ENCODE results near the gene MOB2. TPM values are rescaled to one million over a fixed set of nuclear protein-coding genes. Genes with fewer than 3 reads are reported as not detected.

Gene MOB2
- total RNA-seq, 1 donor from 2014 or later: 48.7 TPM

DNA sequence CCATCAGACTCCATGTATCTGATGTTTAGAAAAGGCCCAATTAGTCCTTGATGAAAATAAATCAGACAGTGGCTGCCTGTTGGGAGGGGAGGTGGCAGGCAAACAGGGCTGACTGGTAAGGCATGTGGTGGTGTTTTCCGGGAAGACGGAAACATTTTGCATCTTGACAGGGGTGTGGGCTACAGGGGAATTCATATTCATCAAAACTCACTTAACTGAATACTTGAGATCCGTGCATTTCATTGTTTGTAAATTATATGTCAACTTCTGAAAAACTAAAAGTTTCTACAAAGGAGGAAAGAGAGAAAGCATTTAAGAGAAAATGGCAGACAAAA, 10.1 kb upstream of the MOB2 start:
- no peak for ATAC-seq
- DNase-seq (ENCODE audit: missing footprints): no peak
- intact Hi-C loops (cut with DNase I): no loop called here

DNA sequence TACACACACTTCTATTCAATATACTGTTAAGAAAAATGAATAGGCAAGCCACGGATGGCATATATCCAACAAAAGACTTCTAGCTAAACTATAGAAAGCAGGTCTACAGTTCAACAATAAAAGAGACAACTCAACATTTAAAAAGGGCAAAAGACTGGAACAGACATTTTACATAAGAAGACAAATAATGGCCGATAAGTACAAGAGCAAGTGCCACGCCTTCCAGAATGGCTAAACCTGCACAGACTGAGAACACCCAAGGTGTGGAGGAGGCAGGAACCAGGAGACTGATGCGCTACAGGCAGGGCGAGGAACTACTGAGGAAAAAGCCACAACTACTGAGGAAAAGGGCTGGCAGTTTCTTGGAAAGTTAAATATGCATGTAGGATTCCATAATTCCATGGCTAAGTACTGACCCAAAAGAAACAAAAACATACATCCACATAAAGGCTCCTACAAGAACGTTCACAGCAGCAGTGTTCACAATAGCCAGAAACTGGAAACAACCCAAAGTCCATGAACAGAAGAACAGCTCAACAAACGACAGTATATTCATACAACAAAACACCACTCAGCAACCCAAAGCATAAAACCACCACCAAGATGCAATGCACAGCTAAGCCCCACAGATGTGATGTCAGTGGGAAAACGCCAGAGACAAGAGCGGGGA, 9.6 kb upstream of the MOB2 start:
- DNase-seq (ENCODE audit: missing footprints): no peak
- intact Hi-C loops (cut with DNase I): no loop called here
- no peak for ATAC-seq

DNA sequence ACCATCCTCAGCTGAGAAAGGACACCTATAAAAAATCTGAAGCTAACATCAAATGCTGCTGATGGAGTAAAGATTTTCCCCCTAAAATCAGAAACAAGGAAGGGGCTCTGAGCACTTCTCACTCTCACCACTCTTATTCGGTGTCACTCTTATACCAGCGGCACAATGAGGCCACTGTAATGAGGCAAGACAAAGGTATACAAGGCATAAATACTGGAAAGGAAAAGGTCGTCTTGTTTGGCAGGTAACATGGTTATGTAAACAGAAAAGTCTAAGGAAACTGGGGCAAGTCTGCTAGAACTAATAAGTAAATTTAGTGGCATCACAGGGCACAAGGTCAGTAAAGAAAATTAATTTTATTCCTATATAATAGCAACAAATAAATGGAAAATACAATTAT, 8.1 kb upstream of the MOB2 start:
- DNase-seq (ENCODE audit: missing footprints): no peak
- no peak for ATAC-seq

DNA sequence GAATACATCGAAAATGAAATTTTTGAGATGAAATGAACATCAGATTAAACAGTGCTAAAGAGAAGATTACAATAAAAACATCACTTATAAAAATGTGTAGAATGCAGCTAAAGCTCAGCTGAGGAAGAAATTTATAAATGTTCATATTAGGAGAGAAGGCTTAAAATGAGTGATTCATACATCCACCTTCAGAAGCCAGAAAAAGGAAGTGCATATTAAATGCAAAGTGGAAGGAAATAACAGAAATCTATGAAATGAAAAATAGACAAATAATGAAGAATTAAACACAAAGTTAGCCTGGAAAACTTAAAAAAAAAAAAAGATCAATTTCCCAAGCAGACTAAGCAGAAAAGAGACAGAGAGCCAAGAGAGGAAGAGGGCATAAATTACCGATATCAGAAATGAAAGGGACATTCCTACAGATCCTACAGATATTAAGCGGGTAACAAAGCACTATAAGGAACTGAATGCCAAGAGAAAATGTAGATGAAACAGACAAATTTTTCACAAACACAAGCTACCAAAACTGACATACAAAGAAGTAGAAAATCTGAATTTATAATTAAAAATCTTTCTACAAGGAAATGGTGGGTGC, 7.2 kb upstream of the MOB2 start:
- intact Hi-C loops (cut with DNase I): no loop called here
- DNase-seq (ENCODE audit: missing footprints): no peak
- ATAC-seq: no peak

More for the DNA sequence above, 8.1 kb upstream of the MOB2 start:
- intact Hi-C loops (cut with DNase I): no loop called here

DNA sequence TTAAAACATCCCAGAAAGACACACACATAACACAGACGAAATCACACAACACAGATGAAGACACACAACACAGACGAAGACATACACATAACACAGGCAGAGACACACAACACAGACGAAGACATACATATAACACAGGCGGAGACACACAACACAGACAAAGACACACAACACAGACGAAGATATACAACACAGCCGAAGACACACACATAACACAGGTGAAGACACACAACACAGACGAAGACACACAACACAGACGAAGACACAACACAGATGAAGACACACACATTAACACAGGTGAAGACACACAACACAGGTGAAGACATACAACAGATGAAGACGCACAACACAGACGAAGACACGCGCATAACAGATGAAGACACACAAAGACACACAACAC, 4.8 kb upstream of the MOB2 start:
- no peak for DNase-seq (ENCODE audit: missing footprints)
- no peak for ATAC-seq
- intact Hi-C loops (cut with DNase I): no loop called here

DNA sequence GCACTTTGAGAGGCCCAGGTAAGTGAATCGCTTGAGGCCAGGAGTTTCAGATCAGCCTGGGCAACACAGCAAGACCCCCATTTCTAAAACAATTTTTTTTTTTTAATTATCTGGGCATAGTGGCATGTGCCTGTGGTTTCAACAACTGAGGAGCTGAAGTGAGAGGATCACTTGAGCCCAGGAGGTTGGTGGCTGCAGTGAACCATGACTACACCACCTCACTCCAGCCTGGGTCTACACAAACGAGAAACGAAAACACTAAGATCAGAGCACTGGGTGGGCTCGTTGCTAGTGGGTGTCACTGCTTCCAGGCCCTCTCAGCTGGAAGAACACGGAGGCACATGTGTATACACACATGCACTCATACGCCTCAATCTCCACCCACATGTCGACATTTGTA, 4.1 kb upstream of the MOB2 start:
- ATAC-seq (no peak), DNase-seq (ENCODE audit: missing footprints) (no peak)
- intact Hi-C loops (cut with DNase I): no loop called here

DNA sequence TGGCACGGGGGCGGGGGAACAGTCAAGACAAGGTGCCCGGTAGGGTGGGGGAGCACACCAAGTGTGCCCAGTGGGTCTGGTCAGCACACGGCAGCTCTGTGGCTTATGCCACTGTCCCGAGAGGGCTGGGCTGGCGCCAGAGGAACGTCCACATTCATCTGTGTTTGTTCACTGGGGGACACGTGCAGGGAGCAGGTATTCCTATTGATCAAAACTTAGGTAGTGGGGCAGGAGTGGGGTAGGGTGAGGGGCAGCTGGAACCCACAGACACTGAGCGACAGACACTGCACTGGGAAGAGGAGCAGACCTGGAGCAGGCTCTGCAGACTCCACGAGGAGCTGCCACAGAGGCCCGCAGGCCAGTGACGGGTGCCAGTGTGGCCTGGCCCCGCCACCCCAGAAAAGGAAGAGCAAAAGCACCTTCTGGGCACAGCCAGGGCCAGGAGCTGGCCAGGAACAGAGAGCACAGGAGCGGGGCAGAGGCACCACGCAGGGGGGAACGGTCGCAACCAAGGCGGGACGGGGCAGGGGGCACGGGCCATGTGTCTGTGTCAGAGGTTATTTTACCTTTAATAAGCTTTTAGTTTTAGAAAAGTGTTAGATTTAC, 2.1 kb upstream of the MOB2 start:
- intact Hi-C loops (cut with DNase I): no loop called here
- ATAC-seq: no peak

DNA sequence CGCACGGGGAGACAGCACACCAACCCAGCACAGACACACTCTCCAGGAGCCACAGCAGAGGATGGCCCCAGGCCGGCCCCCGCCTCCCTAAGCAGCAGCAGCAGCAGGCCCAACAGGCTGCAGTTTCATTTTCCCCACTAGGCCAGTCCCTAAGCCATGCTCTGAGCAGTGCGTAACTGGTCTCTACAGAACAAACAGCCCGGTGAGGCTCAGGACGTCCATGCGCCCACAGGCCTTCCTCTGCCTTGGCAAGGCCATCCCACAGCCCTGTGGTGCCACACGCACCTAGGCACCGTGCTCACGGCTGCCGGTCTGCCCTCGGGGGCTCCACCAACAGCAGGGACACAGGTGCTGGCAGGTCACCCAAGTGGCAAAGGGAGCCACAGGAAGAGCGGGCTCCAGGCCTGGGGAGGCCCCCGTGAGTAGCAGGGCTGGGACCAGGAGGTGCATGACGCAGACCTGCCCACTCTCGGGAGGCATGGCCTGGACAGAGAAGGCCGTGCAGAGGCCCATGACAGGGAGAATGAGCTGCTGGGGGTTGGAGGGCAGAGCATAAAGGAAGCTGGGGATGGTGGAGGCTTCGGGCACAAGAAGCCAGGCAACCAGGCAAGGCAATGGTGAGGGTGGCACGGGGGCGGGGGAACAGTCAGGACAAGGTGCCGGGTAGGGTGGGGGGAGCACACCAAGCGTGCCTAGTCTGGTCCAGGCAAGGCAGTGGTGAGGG, 1.4 kb upstream of the MOB2 start:
- DNase-seq (ENCODE audit: missing footprints): peak; percentile 59

More for the DNA sequence above, 2.1 kb upstream of the MOB2 start:
- peak; percentile 30 for DNase-seq (ENCODE audit: missing footprints)

DNA sequence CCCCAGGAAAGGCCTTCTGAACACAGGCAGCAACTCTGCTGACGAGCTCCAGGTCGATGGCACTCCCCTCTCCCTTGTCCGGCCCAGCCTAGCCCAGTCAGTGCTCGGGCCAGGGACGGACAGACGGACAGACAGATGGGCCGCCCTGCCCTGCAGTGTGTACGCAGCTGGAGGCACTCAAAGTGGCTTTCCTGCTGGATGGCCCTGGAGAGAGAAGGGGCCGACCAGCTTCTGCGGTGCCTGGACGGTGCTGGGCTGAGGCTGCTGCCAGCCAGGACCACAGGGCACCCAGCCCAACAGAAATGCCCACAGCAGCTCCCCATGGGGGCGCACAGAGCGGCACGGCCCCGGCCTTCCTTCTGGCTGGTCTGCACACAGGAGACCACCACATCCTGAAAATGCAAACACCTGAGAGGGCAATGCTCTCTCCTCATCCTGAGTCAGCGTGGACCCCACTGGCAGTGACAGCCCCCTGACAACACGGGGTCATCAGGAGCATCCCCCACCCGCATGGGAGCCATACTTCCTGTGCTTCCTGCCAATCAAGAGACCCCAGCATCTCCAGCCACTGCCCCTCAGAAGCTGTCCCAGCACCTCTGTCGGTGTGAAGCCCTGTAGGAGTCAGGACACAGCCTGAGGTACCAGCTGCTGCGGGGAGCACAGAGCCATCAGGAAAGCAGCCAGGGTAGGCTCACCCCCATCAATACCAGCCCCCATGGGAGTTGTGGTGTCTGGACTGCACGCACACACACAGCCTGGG, 692 bp upstream of the MOB2 start:
- ATAC-seq: peak; percentile 7
- DNase-seq (ENCODE audit: missing footprints): peak; percentile 47
- intact Hi-C loops (cut with DNase I): no loop called here

More for the DNA sequence above, 1.4 kb upstream of the MOB2 start:
- no peak for ATAC-seq
- intact Hi-C loops (cut with DNase I): no loop called here

DNA sequence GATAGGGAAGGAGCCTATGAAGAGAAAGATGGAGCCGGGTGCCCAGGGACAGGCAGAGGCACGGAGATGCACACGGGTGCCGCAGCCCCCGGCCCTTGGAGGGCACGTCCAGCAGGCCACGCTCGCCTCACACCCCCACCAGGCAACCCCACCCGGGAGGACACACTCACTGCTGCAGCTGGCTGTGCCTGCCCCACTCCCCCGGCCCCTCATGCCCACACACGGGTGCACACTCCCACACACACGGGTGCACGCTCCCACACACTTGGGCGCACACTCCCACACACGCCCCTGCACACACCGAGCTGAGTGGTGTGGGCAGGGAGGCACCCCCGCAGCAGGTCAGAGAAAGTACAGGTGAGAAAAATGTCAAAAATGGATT, 1.1 kb downstream of the MOB2 start:
- DNase-seq (ENCODE audit: missing footprints) (peak; percentile 57), ATAC-seq (no peak)
- intact Hi-C loops (cut with DNase I): no loop called here

DNA sequence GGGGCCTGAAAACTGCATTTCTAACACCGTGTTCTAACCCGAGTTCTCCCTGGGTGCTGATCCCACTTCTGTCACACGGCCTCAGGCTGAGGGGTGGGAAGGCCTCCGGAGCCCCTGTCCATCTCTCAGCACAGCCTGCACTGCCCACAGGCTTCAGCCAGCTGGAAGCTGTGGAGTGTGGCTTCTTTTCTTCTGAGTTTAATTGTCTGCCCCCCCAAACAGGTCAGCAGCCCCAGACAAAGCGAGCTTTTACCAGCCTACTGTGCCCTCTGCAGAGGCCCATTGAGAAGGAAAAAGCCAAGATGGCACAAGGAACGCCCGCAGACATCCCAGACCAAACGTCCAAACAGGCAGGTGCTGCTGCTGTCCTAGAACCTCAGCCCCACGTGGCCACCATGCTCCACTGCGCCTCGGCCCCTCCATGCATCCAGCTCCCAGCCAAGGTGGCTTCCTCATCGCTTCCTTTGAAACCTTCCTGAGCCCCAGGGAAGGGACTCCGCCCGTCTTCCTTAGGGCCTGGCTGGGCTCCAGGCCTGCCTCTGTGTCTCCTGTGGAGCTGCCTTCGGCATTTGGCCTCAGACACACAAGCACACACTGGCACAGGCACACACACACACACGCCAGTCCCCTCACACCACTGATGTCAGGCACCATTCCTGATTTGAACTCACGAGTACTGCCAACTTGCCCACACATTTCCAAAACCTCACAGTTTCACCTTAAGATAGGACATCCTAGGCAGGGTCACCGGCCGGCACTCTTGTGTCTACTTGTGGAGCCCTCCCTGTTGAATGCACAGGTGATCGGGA, 1.7 kb downstream of the MOB2 start:
- DNase-seq (ENCODE audit: missing footprints) (peak; percentile 64), ATAC-seq (no peak)
- intact Hi-C loops (cut with DNase I): no loop called here

DNA sequence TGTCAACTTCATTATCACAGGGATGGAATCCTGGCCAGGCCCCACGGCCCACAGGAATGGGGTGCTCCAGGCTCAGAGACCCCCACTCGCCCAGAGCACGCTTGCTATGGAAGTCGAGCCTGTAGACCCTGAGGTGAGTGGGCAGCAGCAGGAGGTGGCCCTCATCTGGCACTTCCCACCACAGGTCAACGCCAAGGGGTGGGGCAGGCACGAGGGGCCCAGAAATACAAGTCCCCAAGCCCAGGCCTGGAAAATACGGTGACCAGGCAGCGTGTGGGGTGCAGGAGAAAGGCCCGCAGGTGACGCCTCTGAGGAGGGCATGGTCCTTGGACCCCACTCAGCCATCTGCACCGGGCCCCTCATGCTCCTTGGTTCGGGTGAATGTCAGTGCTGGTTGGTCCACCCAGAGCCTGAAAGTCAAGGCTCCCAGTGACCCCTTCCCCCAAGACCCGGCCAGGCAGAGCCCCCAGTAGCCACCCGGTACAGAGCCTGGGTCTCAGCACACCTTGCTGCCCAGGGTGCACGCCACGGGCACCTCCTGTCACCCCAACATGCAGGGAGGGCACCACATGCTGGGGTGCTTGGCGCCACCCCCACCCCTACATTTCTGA, 2.4 kb downstream of the MOB2 start:
- intact Hi-C loops (cut with DNase I): no loop called here
- ATAC-seq (no peak), DNase-seq (ENCODE audit: missing footprints) (peak; percentile 61)

DNA sequence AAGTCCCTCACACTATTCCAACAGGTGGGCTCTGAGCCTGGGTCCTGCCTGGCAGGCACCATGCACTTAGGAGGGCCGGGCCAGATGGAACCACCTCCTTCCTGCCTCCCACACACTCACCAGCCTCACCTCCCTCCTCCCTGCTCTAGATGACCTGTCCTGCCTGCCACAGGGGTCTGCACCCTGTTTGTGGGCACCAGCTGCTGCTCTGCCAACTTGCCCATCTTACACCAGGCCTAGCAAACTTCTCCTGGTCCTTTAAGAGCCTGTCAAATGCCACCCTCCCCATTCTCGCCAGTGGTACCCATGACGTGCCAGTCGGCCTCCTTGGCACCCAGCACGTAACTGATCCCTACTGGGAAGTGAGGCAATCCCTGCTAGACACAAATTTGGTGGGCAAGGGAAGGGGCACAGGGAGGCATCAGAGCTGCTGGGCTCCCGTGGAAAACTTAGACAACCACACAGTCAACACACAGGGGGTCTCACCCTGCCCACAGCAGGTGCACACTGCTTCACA, 3.1 kb downstream of the MOB2 start:
- ATAC-seq: no peak
- peak; percentile 61 for DNase-seq (ENCODE audit: missing footprints)
- intact Hi-C loops (cut with DNase I): no loop called here

DNA sequence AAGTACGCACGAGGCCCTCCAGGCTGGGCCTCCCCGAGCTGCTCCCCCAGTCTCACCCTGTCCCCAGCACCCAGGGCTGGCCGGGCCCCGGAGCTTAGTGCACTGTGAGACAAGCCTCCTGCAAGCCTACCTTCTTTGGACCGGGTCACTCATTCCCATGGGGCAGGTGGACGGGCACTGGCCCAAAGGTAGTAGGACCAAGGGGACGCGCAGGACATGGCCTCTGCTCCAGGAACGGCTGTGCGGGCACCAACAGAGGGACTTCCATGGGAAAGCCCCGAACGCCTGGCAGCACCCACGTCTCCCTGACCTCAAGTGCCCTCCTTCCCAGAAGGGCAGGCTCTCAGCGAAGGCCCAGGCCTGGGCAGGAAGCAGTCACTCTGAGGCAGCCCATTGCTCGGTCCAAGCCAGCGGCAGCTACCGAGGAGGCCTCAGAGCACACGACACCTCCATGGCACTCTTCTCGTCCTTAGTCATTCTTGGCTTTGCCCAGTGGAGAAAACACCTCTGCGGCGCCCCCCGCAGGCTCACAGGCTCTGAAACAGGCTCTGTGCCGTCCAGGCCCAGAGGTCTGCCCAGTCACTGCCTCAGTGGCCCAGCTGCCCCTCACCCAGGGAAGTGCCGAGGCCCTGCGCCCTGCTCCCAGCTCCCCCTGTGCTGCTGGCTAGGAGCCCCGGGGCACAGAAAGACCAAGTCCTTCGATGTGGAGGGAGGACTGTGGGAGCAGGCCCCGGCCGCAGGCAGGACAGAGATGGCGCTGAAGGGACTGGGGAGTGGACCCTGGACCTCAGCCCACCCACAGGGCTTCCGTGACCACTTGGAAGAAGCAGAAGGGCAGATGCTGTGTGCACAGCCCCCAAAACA, 3.8 kb downstream of the MOB2 start:
- DNase-seq (ENCODE audit: missing footprints) (peak; percentile 57), ATAC-seq (peak; percentile 11)
- intact Hi-C loops (cut with DNase I): no loop called here

DNA sequence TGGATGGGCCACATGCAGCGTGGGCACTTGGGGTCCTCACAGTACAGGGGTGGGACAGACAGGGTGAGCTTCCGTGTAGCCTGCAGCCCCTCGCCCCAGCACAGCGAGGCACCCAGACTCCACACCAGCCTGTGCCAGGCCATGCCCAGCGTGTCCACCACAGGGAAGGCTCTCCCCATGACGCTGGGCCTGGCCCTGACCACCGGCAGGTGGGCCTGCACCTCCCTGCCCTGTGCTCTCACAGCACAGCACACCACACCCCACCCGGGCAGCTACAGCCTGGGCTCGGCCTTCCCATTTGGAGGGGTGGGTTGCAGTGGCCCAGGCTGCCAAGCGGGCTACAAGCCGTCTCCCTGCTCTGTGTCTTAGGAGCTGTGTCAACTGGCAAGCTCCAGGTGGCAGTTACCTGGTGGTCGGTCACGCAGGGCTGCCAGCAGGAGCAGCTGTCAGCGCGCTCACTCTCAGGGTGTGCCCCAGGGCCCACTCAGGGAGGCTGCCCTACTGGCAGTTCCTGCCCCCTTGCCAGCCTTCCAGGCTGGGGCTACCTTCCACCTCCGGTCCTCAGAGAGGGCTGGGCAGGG, 4.6 kb downstream of the MOB2 start:
- no peak for DNase-seq (ENCODE audit: missing footprints)
- ATAC-seq: no peak
- intact Hi-C loops (cut with DNase I): no loop called here

DNA sequence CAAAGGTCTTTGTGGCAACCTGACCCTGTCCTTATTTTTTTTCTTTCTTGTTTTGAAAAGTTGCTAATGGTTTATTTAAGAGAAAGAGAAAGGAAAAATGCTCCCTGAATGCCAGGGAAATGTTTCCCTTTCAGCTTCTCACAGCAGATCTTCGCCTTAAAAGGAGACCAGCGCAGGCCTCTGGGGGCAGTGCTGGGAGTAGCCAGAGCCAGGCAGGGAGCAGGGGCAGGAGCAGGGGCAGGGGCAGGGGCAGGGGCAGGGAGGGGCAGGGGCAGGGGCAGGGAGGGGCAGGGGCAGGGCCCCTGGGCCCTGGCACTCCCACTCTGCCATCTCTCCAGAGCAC, 5.1 kb downstream of the MOB2 start:
- intact Hi-C loops (cut with DNase I): no loop called here
- no peak for ATAC-seq
- DNase-seq (ENCODE audit: missing footprints): peak; percentile 28
